Esophagus squamous epithelium (tissue), 5 donors: ENCODE data around the gene PACC1. TPM values are rescaled to one million over a fixed set of nuclear protein-coding genes. Genes with fewer than 3 reads are reported as not detected.

Source experiments
- DNase-seq: peaks from one replicate; lab custom pipeline; 2025; lab: John Stamatoyannopoulos, UW
- H3K27ac ChIP-seq, 4 donors: fragments of 200-600 bp; sonication (generic); one replicate each; pipeline ENCODE4 v1.5.1; 2016 to 2019; ENCODE audit warnings: mild to moderate bottlenecking in 1 of 4
- H3K27me3 ChIP-seq, 4 donors: fragments of 200-600 bp; sonication (generic); 1 replicate in 3 of 4; 2 replicates in 1 of 4; pipeline versions ENCODE4 v1.5.1 to v1.6.0; 2017 to 2021; ENCODE audit warnings: antibody characterized with exemption in 1 of 4
- H3K36me3 ChIP-seq, 3 donors: fragments of 200-600 bp; sonication (generic); one replicate each; pipeline ENCODE4 v1.5.1; 2016 to 2019
- H3K4me1 ChIP-seq, 3 donors: fragments of 200-600 bp; sonication (generic); one replicate each; pipeline ENCODE4 v1.5.1; 2017 to 2019
- H3K4me3 ChIP-seq, 4 donors: fragments of 200-600 bp; sonication (generic); 1 replicate in 3 of 4; 2 replicates in 1 of 4; pipeline ENCODE4 v1.5.1; 2016 to 2019; ENCODE audit warnings: mild to moderate bottlenecking in 2 of 4, moderate library complexity in 1 of 4
- H3K9me3 ChIP-seq, 3 donors: fragments of 200-600 bp; sonication (generic); one replicate each; pipeline ENCODE4 v1.5.1; 2016 to 2019
- CTCF ChIP-seq, 6 experiments: fragments of 450-650 bp in 4 of 6; fragments of 200-600 bp in 2 of 6; sonication (generic) in 2 of 6; IDR thresholded peaks; one replicate each; pipeline ENCODE4 v1.5.1; 2016 to 2019; ENCODE audit warnings: antibody characterized with exemption in 6 of 6, mild to moderate bottlenecking in 4 of 6, moderate library complexity in 4 of 6
- POLR2A ChIP-seq, 4 donors: fragments of 450-650 bp; IDR thresholded peaks; one replicate each; pipeline ENCODE4 v1.6.1; 2017; ENCODE audit warnings: antibody characterized with exemption in 4 of 4, mild to moderate bottlenecking in 4 of 4, moderate library complexity in 3 of 4
- WGBS, 2 donors: methylation state at CpG; one replicate each; pipeline ENCODE4 v1.1.5; 2018; 5-methylcytosine and 5-hydroxymethylcytosine counted together
- intact Hi-C: fragments of 100-400 bp; cut with DNase I; formaldehyde crosslinking; loops from one replicate; pipeline ENCODE4 v1.15.0; 2022
- total RNA-seq, 4 donors: library from RNA; depleted of rRNA; stranded (reverse); fragments of >200 nt; gene quantifications; one replicate each; pipeline ENCODE4 v1.1.0, GENCODE V29; 2016
- donor health status: DM: yes; HTN: yes; CAD: no.

PACC1 gene
- total RNA-seq, 4 donors from 2014 or later: 5.0 to 7.6 (median 6.3) TPM

- peaks cover 0 to 45% (median 7%) of the 10 kb centered on the region in 3 donors for H3K36me3 ChIP-seq
- H3K27ac ChIP-seq: no peak overlapping the region
- no peaks in the 10 kb centered on the region for H3K27me3 ChIP-seq
- intact Hi-C loops: no loop called here
- H3K4me1 ChIP-seq: peaks cover 6 to 23% (median 9%) of the 10 kb centered on the region in 3 donors
- no peak overlapping the region for H3K4me3 ChIP-seq
- H3K9me3 ChIP-seq: no peaks in the 10 kb centered on the region
- WGBS, 2 donors: 80 to 82% methylated on average over 1 to 3 of the region's 3 CpGs
- no peak for DNase-seq
- TF ChIP-seq CTCF (IDR thresholded peaks at IDR 0.05): no peak
- TF ChIP-seq POLR2A (IDR thresholded peaks at IDR 0.05): no peak
Measured at GRCh38 chr1:212412374-212412773, 2.3 kb downstream of the PACC1 start.

GRCh38 chr1:212410231-212410820 lies 4.4 kb downstream of the PACC1 start:
- Histone ChIP-seq H3K27ac (no peak overlapping the region), H3K36me3 (peaks cover 7 to 60% (median 7%) of the 10 kb centered on the region in 3 donors), H3K4me1 (peaks cover 6 to 23% (median 9%) of the 10 kb centered on the region in 3 donors), H3K9me3 (peaks cover 0 to 4% (median 0%) of the 10 kb centered on the region in 3 donors), H3K4me3 (no peak overlapping the region), H3K27me3 (no peaks in the 10 kb centered on the region)
- intact Hi-C loops: no loop called here
- WGBS, 2 donors: 91 to 94% methylated on average over 7 to 8 of the region's 8 CpGs
- no peak for TF ChIP-seq POLR2A (IDR thresholded peaks at IDR 0.05)
- no peak for TF ChIP-seq CTCF (IDR thresholded peaks at IDR 0.05)
- no peak for DNase-seq

- DNase-seq: no peak
- H3K27me3 ChIP-seq: no peaks in the 10 kb centered on the region
- TF ChIP-seq CTCF (IDR thresholded peaks at IDR 0.05) (no peak), POLR2A (IDR thresholded peaks at IDR 0.05) (no peak)
- H3K27ac ChIP-seq: peak overlapping the region in 3 of 4 donors; percentile 54 to 70 (median 62)
- H3K36me3 ChIP-seq: peaks cover 0 to 27% (median 7%) of the 10 kb centered on the region in 3 donors
- no peak overlapping the region for H3K4me3 ChIP-seq
- 73 to 88% methylated on average over 7 of the region's 7 CpGs for WGBS, 2 donors
- intact Hi-C loops: no loop called here
- H3K4me1 ChIP-seq: peaks cover 0 to 16% (median 3%) of the 10 kb centered on the region in 3 donors
- peaks cover 0 to 4% (median 0%) of the 10 kb centered on the region in 3 donors for H3K9me3 ChIP-seq
Measured at GRCh38 chr1:212402666-212403321, 11.9 kb downstream of the PACC1 start.

- 46 to 69% methylated on average over 7 of the region's 7 CpGs for WGBS, 2 donors
- Histone ChIP-seq H3K4me1 (peaks cover 0 to 16% (median 3%) of the 10 kb centered on the region in 3 donors), H3K27me3 (no peaks in the 10 kb centered on the region), H3K36me3 (peaks cover 0 to 19% (median 4%) of the 10 kb centered on the region in 3 donors), H3K9me3 (peaks cover 0 to 6% (median 0%) of the 10 kb centered on the region in 3 donors), H3K27ac (peak overlapping the region in 3 of 4 donors; percentile 54 to 70 (median 62)), H3K4me3 (no peak overlapping the region)
- no peak for DNase-seq
- TF ChIP-seq CTCF (IDR thresholded peaks at IDR 0.05): peak in 1 of 6 experiments; percentile 31
- TF ChIP-seq POLR2A (IDR thresholded peaks at IDR 0.05): no peak
- intact Hi-C loops: no loop called here
Measured at GRCh38 chr1:212401838-212402582, 12.7 kb downstream of the PACC1 start.
